K562 treated with DMSO at 1 percent for 12 hours (cell line): ENCODE measurements around the gene SNRNP48. TPM values are rescaled to one million over a fixed set of nuclear protein-coding genes. Genes with fewer than 3 reads are reported as not detected.

Experiments used
- total RNA-seq: library from RNA; unstranded; fragments of 300-600 nt; gene quantifications from 2 replicates; pipeline ENCODE4 v1.2.3, GENCODE V29; 2022; ENCODE audit not compliant: insufficient read depth

SNRNP48 gene, protein sequence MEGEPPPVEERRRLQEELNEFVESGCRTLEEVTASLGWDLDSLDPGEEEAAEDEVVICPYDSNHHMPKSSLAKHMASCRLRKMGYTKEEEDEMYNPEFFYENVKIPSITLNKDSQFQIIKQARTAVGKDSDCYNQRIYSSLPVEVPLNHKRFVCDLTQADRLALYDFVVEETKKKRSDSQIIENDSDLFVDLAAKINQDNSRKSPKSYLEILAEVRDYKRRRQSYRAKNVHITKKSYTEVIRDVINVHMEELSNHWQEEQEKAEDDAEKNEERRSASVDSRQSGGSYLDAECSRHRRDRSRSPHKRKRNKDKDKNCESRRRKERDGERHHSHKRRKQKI
- 6.7 and 21.9 TPM in 2 replicates for total RNA-seq

DNA sequence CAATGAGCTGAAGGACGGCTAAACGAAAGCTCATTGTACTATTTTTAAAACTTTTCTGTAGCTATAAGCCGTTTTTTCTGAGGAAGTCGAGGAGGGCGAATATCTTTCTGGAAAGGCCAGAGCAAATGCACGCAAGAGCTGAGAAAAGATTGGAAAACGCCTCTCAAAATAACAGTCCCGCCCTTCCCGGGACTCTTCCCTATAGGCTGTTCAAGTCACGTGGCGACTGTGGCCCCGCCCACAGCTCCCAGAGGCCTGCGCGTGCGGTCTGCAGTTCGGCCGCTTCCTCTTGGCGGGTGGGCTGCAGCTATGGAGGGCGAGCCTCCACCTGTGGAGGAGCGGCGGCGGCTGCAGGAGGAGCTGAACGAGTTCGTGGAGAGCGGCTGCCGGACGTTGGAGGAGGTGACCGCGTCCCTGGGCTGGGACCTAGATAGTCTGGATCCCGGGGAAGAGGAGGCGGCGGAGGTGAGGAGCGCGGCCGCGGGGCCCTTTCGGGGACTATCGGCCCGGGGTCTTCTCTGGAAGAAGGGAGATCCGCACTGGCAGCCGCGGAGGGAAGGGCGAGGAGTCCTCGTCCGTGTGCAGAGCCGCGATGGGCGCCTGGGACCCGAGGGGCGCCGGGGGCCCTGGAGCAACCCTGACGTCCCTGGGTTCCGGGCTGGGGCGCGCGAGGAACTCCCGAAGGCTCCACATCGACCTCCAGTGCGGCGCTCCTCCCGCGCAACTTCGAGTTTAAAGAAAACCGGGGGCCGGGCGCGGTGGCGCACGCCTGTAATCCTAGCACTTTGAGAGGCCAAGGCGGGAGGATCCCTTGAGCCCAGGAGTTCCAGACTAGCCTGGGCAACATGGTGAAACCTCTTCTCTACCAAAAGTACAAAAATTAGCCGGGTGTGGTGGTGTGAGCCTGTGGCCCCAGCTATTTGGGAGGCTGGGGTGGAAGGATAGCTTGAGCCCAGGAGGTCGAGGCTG, at the start of gene SNRNP48:
Gene SNRNP48 (plus strand): TSS at position 250 of the 969 bp plus-strand sequence. CDS start 60 bp downstream, at position 310.

DNA sequence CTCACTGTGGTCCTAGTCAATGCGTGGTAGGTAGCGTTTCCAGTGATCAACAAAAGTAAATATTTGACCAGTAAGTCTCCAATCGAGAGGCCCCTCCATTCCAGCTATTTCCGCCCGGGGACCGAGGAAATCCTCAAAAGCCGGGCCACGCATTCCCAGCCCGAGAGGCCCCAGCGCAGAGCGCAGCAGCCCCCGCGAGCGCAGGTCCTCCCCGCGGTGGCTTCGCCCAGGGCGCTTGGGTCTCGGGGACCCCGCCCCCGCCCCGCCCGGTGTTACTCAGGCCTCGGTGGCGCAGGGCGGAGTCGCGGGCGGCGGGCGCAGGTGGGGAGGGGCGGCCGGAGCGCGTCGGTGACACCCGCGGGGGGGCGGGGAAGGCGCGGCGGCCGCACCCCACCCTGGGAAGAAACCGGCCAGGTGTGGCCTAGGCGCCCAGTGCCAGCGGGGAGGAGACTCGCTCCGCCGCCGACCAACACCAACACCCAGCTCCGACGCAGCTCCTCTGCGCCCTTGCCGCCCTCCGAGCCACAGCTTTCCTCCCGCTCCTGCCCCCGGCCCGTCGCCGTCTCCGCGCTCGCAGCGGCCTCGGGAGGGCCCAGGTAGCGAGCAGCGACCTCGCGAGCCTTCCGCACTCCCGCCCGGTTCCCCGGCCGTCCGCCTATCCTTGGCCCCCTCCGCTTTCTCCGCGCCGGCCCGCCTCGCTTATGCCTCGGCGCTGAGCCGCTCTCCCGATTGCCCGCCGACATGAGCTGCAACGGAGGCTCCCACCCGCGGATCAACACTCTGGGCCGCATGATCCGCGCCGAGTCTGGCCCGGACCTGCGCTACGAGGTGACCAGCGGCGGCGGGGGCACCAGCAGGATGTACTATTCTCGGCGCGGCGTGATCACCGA, 48.6 kb upstream of the SNRNP48 start, which contains the start of gene DSP:
Gene DSP (plus strand): TSS at position 497 of the 890 bp plus-strand sequence. CDS start 245 bp downstream, at position 742.

Other genes with a start within 250 kb of the SNRNP48 start
- gene CAGE1, start 200.5 kb upstream of the SNRNP48 start, total RNA-seq, result not detected in 2 replicates
- 12.7 and 25.7 TPM in 2 replicates for gene RIOK1, start 200.4 kb upstream of the SNRNP48 start, total RNA-seq
- not detected in 2 replicates for gene DSP, start 48.5 kb upstream of the SNRNP48 start, total RNA-seq
- 0.28 TPM in 1 of 2 replicates, not detected in the other for gene BMP6, start 135.9 kb downstream of the SNRNP48 start, total RNA-seq